Measurements from ENCODE around the gene ATL1. TPM values are rescaled to one million over a fixed set of nuclear protein-coding genes. Genes with fewer than 3 reads are reported as not detected.
"Not testable (repeated sequence)": the region's sequence is repeated elsewhere in the genome, so short reads cannot be mapped to it uniquely, and the experiment has no call there.

The ATL1 gene
- total RNA-seq, 1 experiment from 2014 or later, result 1.5 TPM

DNA sequence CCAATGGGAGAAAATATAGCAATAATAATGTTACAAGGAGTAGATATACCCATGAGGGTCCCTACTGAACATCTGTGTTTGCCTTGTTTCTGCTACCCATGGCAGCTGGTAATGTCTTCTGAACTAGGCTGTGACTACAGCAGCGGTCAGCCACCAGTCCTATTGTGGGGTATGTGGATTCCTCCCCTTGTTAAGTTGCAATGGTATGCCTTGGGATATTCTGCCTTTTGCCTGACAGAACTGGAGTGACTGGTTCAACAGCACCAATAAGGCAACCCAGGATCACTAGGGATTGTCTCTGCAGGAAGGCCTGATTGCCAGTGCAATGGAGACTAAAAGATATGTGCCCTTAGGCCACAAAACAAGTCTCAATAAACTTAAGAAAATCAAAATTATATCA, 9.7 kb upstream of the ATL1 start:
- Histone ChIP-seq H3K4me1 (ENCODE audit: control insufficient read depth, insufficient read depth, low read length) (no peaks in the 10 kb centered on the region), H3K9me3 (ENCODE audit: control insufficient read depth, insufficient read depth, low read depth, low read length) (no peaks in the 10 kb centered on the region), H3K4me3 (ENCODE audit: low read depth in 2 of 2, low read length in 2 of 2) (no peak overlapping the region), H3K27me3 (ENCODE audit: control insufficient read depth, insufficient read depth, low read length) (no peaks in the 10 kb centered on the region), H3K27ac (ENCODE audit: low read length) (no peak overlapping the region), H3K36me3 (ENCODE audit: control insufficient read depth, insufficient read depth, low read length) (no peaks in the 10 kb centered on the region)
- no peak for TF ChIP-seq POLR2AphosphoS5 (IDR thresholded peaks at IDR 0.05; ENCODE audit: low read depth, low read length)
- TF ChIP-seq, protein P1, sequence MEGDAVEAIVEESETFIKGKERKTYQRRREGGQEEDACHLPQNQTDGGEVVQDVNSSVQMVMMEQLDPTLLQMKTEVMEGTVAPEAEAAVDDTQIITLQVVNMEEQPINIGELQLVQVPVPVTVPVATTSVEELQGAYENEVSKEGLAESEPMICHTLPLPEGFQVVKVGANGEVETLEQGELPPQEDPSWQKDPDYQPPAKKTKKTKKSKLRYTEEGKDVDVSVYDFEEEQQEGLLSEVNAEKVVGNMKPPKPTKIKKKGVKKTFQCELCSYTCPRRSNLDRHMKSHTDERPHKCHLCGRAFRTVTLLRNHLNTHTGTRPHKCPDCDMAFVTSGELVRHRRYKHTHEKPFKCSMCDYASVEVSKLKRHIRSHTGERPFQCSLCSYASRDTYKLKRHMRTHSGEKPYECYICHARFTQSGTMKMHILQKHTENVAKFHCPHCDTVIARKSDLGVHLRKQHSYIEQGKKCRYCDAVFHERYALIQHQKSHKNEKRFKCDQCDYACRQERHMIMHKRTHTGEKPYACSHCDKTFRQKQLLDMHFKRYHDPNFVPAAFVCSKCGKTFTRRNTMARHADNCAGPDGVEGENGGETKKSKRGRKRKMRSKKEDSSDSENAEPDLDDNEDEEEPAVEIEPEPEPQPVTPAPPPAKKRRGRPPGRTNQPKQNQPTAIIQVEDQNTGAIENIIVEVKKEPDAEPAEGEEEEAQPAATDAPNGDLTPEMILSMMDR (IDR thresholded peaks at IDR 0.05), result no peak
- ATAC-seq (no peak), DNase-seq (ENCODE audit: low read depth, low spot score) (no peak)
- in situ Hi-C loops (cut with HindIII; ENCODE audit: low pct_unique_long_range_greater_than_20kb, low sequenced_read_pairs), result no loop called here
- intact Hi-C loops (cut with micrococcal nuclease; ENCODE audit: unreplicated experiment), result no loop called here
- BruUV-seq (replicated peaks), result no TSS peak
- ChIA-PET POLR2A (no interaction called here), CTCF (no interaction called here)

DNA sequence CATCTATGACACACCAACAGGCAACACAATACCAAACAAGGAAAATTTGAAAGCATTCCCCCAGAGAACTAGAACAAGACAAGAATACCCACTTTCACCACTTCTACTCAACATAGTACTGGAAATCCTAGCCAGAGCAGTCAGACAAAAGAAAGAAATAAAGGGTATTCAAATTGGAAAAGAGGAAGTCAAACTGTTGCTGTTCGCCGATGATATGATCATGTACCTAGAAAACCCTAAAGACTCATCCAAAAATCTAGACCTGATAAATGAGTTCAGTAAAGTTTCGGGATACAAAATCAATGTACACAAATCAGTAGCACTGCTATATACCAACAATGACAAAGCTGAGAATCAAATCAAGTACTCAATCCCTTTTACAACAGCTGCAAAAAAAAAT, 8.1 kb upstream of the ATL1 start:
- in situ Hi-C loops (cut with HindIII; ENCODE audit: low pct_unique_long_range_greater_than_20kb, low sequenced_read_pairs), result no loop called here
- ATAC-seq, result no peak
- intact Hi-C loops (cut with micrococcal nuclease; ENCODE audit: unreplicated experiment), result no loop called here
- Histone ChIP-seq H3K9me3 (ENCODE audit: control insufficient read depth, insufficient read depth, low read depth, low read length) (no peaks in the 10 kb centered on the region), H3K4me1 (ENCODE audit: control insufficient read depth, insufficient read depth, low read length) (no peaks in the 10 kb centered on the region), H3K4me3 (ENCODE audit: low read depth in 2 of 2, low read length in 2 of 2) (no peak overlapping the region), H3K36me3 (ENCODE audit: control insufficient read depth, insufficient read depth, low read length) (no peaks in the 10 kb centered on the region), H3K27me3 (ENCODE audit: control insufficient read depth, insufficient read depth, low read length) (no peaks in the 10 kb centered on the region), H3K27ac (ENCODE audit: low read length) (no peak overlapping the region)
- DNase-seq (ENCODE audit: low read depth, low spot score), result no peak
- BruUV-seq (replicated peaks), result no TSS peak
- ChIA-PET CTCF (no interaction called here), POLR2A (no interaction called here)
- TF ChIP-seq TCF7L2 (IDR thresholded peaks at IDR 0.05; ENCODE audit: low read depth, low read length), result no peak
- TF ChIP-seq, protein P2, sequence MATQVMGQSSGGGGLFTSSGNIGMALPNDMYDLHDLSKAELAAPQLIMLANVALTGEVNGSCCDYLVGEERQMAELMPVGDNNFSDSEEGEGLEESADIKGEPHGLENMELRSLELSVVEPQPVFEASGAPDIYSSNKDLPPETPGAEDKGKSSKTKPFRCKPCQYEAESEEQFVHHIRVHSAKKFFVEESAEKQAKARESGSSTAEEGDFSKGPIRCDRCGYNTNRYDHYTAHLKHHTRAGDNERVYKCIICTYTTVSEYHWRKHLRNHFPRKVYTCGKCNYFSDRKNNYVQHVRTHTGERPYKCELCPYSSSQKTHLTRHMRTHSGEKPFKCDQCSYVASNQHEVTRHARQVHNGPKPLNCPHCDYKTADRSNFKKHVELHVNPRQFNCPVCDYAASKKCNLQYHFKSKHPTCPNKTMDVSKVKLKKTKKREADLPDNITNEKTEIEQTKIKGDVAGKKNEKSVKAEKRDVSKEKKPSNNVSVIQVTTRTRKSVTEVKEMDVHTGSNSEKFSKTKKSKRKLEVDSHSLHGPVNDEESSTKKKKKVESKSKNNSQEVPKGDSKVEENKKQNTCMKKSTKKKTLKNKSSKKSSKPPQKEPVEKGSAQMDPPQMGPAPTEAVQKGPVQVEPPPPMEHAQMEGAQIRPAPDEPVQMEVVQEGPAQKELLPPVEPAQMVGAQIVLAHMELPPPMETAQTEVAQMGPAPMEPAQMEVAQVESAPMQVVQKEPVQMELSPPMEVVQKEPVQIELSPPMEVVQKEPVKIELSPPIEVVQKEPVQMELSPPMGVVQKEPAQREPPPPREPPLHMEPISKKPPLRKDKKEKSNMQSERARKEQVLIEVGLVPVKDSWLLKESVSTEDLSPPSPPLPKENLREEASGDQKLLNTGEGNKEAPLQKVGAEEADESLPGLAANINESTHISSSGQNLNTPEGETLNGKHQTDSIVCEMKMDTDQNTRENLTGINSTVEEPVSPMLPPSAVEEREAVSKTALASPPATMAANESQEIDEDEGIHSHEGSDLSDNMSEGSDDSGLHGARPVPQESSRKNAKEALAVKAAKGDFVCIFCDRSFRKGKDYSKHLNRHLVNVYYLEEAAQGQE (IDR thresholded peaks at IDR 0.05; ENCODE audit: insufficient read depth in 1 of 2, low read depth in 2 of 2, low read length in 1 of 2), result no peak
- no peak for TF ChIP-seq SIN3A (IDR thresholded peaks at IDR 0.05; ENCODE audit: borderline replicate concordance, insufficient read depth, low read depth, low read length)
- TF ChIP-seq, protein P1 (IDR thresholded peaks at IDR 0.05), result no peak
- TF ChIP-seq POLR2AphosphoS5 (IDR thresholded peaks at IDR 0.05; ENCODE audit: low read depth, low read length), result no peak

DNA sequence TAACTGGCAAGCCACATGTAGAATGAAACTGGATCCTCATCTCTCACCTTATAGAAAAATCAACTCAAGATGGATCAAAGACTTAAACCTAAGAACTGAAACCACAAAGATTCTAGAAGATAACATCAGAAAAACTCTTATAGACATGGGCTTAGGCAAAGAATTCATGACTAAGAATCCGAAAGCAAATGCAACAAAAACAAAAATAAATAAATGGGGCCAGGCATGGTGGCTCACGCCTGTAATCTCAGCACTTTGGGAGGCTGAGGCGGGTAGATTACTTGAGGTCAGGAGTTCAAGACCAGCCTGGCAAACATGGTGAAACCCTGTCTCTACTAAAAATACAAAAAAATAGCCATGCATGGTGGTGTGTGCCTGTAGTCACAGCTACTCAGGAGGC, 7.1 kb upstream of the ATL1 start:
- H3K27me3 ChIP-seq (ENCODE audit: control insufficient read depth, insufficient read depth, low read length); CTCF ChIA-PET; ATAC-seq; BruUV-seq (replicated peaks); H3K9me3 ChIP-seq (ENCODE audit: control insufficient read depth, insufficient read depth, low read depth, low read length); POLR2A ChIA-PET; H3K4me1 ChIP-seq (ENCODE audit: control insufficient read depth, insufficient read depth, low read length); H3K36me3 ChIP-seq (ENCODE audit: control insufficient read depth, insufficient read depth, low read length); H3K27ac ChIP-seq (ENCODE audit: low read length); in situ Hi-C loops (cut with HindIII; ENCODE audit: low pct_unique_long_range_greater_than_20kb, low sequenced_read_pairs); H3K4me3 ChIP-seq (ENCODE audit: low read depth in 2 of 2, low read length in 2 of 2); intact Hi-C loops (cut with micrococcal nuclease; ENCODE audit: unreplicated experiment); DNase-seq (ENCODE audit: low read depth, low spot score): not testable (repeated sequence)

Measured in Panc1 (cell line).